GM12872 (cell line): Measurements from ENCODE around the gene COX17.

Source experiments
- CTCF ChIP-seq: IDR thresholded peaks from 3 replicates; pipeline ENCODE4 v1.5.1; 2011; ENCODE audit warnings: low read depth, mild to moderate bottlenecking, low read length, moderate library complexity; ENCODE audit not compliant: insufficient read depth

The COX17 gene

GRCh38 chr3:119660474-119661440 lies 16.4 kb downstream of the COX17 start, which contains the start of gene POPDC2:
TSS of gene POPDC2 (minus strand) at chr3:119660589. CDS start at chr3:119660423, 166 bp downstream.
- no peak for TF ChIP-seq CTCF

GRCh38 chr3:119659606-119660291 lies 17.5 kb downstream of the COX17 start:
- TF ChIP-seq CTCF: no peak

GRCh38 chr3:119658994-119659393 lies 18.2 kb downstream of the COX17 start:
- no peak for TF ChIP-seq CTCF

GRCh38 chr3:119657887-119658702 lies 19.1 kb downstream of the COX17 start:
- no peak for TF ChIP-seq CTCF

GRCh38 chr3:119653876-119654275 lies 23.3 kb downstream of the COX17 start:
- no peak for TF ChIP-seq CTCF

GRCh38 chr3:119652306-119653033 lies 24.7 kb downstream of the COX17 start:
- TF ChIP-seq CTCF: no peak

- no peak for TF ChIP-seq CTCF
Measured at GRCh38 chr3:119649761-119650160, 27.4 kb downstream of the COX17 start.
